Cardiac muscle cell (in vitro differentiated cells and primary cell): Measurements from ENCODE around the gene NACAD. TPM values are rescaled to one million over a fixed set of nuclear protein-coding genes. Genes with fewer than 3 reads are reported as not detected.

Experiments
- DNase-seq, 2 donors: peaks; one replicate each; pipeline versions ENCODE4 v3.0.0 to v3.0.0-alpha.2; 2010 to 2017; ENCODE audit warnings: low read depth in 1 of 2, low spot score in 1 of 2
- H3K27ac ChIP-seq: fragments of 200-600 bp; sonication (generic); 2 replicates; pipeline ENCODE4 v1.5.1; 2016
- H3K27me3 ChIP-seq: fragments of 200-600 bp; sonication (generic); 2 replicates; pipeline ENCODE4 v1.6.0; 2016; ENCODE audit warnings: control low read depth
- H3K36me3 ChIP-seq: fragments of 200-600 bp; sonication (generic); 2 replicates; pipeline ENCODE4 v1.5.1; 2016; ENCODE audit warnings: control low read depth
- H3K4me1 ChIP-seq: fragments of 200-600 bp; sonication (generic); 2 replicates; pipeline ENCODE4 v1.8.1; 2017; ENCODE audit warnings: low read depth, mild to moderate bottlenecking, mixed run types
- H3K4me3 ChIP-seq: fragments of 200-600 bp; sonication (generic); 2 replicates; pipeline ENCODE4 v1.5.1; 2016; ENCODE audit warnings: mild to moderate bottlenecking
- H3K9me3 ChIP-seq: fragments of 200-600 bp; sonication (generic); 2 replicates; pipeline ENCODE4 v1.5.1; 2017; ENCODE audit warnings: low read depth, mild to moderate bottlenecking, control low read depth
- polyA plus RNA-seq: library from polyadenylated mRNA; unstranded; fragments of >200 nt; fragmentation: Nextera tagmentation; extraction: Ambion mirVana; gene quantifications from 2 replicates; pipeline ENCODE4 v1.2.1, GENCODE V29; 2016
- total RNA-seq: library from RNA; depleted of rRNA; stranded (reverse); fragments of >200 nt; gene quantifications from 2 replicates; pipeline ENCODE4 v1.2.3, GENCODE V29; 2016
- TF ChIP-seq, protein P1 (sequence below): IDR thresholded peaks from 2 replicates; pipeline ENCODE4 v1.5.1; 2012; ENCODE audit warnings: low read depth, mild to moderate bottlenecking, low read length

Gene NACAD
- total and polyA plus RNA-seq, 2 experiments from 2014 or later: 1.3 to 2.1 TPM

DNA sequence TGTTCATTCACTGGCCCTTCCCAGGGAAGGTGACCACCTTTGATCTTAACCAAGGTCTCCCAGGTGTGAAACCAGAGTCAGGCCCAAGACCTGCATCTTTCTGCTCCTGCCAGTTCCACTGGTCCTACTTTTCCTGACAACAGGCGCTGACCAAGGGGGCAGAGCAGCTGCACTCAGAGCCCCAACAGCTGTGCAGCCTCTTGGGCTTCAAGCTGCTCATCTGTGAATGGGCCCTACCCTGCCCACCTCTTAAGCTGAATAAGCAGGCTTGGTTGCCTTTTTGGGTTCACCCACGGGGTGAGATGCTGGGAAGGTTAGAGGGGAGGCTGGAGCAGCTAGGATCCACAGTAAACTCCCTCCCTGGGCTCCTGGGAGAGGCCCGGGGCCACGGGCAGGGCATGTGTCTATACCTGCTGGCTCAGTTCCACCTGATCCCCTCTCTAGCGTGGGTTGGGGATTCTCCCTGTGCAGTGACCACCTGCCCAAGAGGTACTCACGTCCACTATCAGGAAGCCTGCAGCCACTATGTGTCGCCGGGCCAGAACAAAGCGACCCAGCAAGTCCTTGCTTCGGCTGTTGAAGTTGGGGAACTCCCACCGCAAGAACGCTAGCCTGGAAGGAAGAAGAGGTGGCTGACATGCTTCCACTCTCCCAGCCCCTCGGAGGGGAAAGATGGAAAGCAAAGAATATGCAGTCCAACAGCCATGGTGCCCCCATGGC lies 12.2 kb upstream of the NACAD start:
- Histone ChIP-seq H3K27me3 (no peaks in the 10 kb centered on the region), H3K4me1 (no peaks in the 10 kb centered on the region), H3K9me3 (no peaks in the 10 kb centered on the region), H3K4me3 (no peak overlapping the region), H3K27ac (peak overlapping the region; percentile 7), H3K36me3 (peaks cover 54% of the 10 kb centered on the region)
- TF ChIP-seq, protein P1, sequence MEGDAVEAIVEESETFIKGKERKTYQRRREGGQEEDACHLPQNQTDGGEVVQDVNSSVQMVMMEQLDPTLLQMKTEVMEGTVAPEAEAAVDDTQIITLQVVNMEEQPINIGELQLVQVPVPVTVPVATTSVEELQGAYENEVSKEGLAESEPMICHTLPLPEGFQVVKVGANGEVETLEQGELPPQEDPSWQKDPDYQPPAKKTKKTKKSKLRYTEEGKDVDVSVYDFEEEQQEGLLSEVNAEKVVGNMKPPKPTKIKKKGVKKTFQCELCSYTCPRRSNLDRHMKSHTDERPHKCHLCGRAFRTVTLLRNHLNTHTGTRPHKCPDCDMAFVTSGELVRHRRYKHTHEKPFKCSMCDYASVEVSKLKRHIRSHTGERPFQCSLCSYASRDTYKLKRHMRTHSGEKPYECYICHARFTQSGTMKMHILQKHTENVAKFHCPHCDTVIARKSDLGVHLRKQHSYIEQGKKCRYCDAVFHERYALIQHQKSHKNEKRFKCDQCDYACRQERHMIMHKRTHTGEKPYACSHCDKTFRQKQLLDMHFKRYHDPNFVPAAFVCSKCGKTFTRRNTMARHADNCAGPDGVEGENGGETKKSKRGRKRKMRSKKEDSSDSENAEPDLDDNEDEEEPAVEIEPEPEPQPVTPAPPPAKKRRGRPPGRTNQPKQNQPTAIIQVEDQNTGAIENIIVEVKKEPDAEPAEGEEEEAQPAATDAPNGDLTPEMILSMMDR: no peak
- no peak for DNase-seq

DNA sequence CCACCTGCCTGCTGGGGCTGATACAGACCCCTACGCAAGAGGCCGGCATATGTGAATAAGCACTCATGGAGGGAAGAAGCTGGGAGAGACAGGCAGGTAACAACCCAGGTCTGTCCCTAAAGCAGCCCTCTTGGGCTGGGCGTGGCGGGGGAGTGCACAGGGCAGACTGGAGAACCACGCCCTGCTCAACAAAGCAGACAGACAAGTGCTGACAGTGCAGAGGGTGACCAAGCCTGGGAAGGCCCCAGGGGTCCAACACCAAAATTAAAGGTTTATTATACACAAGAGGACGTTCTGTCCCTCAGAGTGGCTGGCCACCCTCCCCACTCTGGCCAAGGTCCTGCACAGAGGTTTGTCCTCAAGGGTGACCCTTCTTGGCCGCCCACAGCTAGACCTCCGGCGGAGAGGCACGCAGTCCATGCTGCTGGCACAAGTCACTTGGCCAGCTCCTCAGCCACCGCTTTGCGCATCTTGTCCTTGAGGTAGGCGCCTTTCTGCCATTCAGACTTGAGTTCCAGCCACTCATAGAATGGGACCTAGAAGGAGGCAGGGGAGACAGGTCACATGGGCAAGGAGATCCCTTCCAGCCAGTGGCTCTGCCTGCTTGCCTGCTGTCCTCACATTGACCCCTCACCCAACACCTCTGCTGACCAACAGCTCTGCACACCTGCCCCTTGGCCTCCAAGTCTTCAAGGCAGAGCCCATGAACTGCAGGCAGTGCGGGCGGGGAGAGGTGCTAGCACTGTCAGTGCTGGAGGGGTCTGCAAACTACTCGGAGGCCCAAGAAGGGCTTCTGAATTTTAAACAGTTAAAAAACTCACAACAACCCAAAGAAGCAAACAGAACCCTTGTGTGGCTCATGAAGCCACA lies 11.4 kb upstream of the NACAD start:
- Histone ChIP-seq H3K27ac (peak overlapping the region; percentile 7), H3K4me1 (no peaks in the 10 kb centered on the region), H3K9me3 (no peaks in the 10 kb centered on the region), H3K36me3 (peaks cover 46% of the 10 kb centered on the region), H3K27me3 (no peaks in the 10 kb centered on the region), H3K4me3 (no peak overlapping the region)
- TF ChIP-seq, protein P1: no peak
- DNase-seq: no peak

DNA sequence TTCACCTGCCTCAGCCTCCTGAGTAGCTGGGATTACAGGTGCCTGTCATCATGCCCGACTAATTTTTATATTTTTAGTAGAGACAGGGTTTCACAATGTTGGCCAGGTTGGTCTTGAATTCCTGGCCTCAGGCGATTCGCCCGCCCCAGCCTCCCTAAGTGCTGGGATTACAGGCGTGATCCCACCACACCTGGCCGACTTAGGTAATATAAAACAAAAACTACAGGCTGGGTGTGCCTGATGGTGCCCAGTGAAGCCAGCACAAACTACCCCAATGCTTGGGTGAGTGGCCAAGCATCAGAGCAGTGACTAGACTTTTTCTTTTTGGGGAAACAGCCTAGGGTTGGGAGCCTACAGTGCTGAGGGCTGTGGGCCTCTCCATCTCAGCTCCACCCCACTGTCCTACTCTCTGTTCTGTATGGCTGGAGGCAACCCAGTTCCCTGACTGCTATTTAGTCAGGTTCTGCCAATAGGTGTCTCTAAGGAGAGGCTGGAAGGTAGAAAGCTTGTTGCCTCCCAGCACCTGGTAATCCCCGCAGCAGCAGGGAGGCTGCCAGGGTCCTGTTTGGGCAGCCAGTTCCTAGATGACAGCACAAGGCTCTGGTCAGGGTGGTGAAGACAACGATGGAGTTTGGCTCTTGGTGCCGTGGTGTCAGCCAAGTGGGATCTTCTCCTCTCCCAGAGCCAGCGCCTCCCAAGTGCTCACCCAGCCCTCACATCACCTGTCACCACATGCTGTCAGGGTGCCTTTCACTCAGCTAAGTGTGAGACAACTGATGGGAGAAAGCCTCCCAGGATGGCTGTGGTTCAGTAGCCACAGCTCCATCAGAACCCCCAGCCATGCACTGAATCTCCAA lies 10.4 kb upstream of the NACAD start:
- no peak for DNase-seq
- no peaks in the 10 kb centered on the region for H3K27me3 ChIP-seq
- no peaks in the 10 kb centered on the region for H3K4me1 ChIP-seq
- H3K36me3 ChIP-seq: peaks cover 38% of the 10 kb centered on the region
- TF ChIP-seq, protein P1: no peak
- no peak overlapping the region for H3K27ac ChIP-seq
- no peak overlapping the region for H3K4me3 ChIP-seq
- H3K9me3 ChIP-seq: no peaks in the 10 kb centered on the region

DNA sequence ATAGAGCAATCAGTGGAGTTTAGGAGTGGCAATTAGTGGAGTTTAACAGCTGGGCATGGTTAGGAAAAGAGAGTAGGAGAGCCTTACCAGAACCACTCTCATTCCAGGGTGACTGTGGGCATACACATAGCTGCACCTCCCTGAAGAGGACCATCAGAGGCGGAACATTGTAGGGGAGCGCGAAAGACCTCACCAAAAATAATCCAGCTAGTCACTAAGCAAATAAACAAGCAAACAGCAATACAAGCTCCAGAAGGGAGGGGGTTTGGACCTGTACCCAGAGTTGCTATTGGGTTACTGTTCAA lies 4.1 kb upstream of the NACAD start:
- Histone ChIP-seq H3K4me3 (no peak overlapping the region), H3K4me1 (no peaks in the 10 kb centered on the region), H3K9me3 (no peaks in the 10 kb centered on the region), H3K36me3 (no peaks in the 10 kb centered on the region), H3K27me3 (peaks cover 25% of the 10 kb centered on the region), H3K27ac (no peak overlapping the region)
- TF ChIP-seq, protein P1: no peak
- DNase-seq: no peak

DNA sequence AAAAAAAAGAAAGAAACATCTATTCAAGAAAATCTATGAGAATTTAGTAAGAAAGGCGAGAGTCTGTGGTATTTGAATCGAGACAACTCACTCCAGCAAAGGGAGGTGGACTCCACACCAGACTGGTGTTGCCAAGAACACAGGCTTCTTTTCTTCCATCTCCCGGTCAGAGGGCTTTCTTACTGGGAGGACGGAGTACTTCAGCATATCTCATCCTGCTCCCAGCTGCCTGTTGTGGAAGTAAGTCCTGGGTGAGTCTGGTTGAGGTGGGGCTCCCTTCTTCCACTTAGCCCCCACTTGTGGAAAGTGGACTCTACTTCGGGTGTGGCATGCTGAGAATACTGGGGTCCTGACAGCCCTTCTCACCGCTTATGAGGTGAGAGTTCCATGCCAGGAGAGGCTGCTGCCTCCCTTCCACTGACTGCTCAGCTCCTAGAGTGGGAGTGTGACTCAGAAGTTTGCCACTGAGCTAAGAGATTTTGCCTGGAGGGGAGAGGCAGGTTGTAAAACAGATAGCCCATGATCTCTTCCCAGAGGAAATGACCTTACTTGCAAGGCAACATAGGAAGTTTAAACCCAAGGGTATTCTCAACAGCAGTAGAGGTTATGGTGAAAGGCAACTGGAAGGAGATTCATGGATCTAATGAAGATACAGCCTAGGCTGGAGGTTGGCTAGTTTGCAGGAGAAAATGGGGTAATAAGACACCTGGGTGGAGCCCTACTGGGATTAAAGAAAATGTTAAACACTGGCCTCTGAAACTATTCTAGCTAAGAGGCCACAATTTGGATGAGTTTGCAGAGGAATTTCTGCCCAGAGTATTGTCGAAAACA lies 3.5 kb upstream of the NACAD start:
- H3K27me3 ChIP-seq: peaks cover 28% of the 10 kb centered on the region
- H3K27ac ChIP-seq: no peak overlapping the region
- no peak overlapping the region for H3K4me3 ChIP-seq
- H3K4me1 ChIP-seq: no peaks in the 10 kb centered on the region
- TF ChIP-seq, protein P1: no peak
- no peaks in the 10 kb centered on the region for H3K9me3 ChIP-seq
- H3K36me3 ChIP-seq: no peaks in the 10 kb centered on the region
- DNase-seq: no peak
